Germinal center (tissue), 1 donor: ENCODE measurements around the gene CST11.
"Not testable (repeated sequence)": the region's sequence is repeated elsewhere in the genome, so short reads cannot be mapped to it uniquely, and the experiment has no call there.

ENCODE experiments used
- DNase-seq: peaks from one replicate; pipeline ENCODE4 v3.0.0; 2012; ENCODE audit warnings: mixed read lengths, low spot score

The CST11 gene, protein sequence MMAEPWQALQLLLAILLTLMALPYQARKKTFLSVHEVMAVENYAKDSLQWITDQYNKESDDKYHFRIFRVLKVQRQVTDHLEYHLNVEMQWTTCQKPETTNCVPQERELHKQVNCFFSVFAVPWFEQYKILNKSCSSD

DNA sequence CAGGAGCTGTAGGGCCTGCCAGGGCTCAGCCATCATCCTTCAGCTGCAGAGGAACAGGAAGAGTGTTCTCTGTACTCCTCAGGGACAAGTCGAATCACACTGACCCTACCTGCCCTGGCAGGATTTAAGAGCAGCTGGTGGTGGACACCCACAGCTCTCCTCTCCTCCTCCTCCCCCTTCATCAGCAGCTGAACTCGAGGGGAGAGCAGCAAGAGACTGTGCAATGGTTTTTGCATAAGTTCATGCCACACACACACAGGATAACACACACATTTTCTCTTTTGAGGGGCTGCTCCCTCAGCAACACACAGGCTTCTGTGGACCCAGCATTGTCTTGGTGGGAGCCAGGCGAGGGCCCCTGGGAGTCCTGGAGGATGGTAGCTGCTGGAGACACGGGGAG lies at the start of gene CST11:
CST11 (minus strand) TSS at position 101 of the 400 bp plus-strand sequence; CDS start at position 36, 65 bp downstream.
- DNase-seq, result no peak

DNA sequence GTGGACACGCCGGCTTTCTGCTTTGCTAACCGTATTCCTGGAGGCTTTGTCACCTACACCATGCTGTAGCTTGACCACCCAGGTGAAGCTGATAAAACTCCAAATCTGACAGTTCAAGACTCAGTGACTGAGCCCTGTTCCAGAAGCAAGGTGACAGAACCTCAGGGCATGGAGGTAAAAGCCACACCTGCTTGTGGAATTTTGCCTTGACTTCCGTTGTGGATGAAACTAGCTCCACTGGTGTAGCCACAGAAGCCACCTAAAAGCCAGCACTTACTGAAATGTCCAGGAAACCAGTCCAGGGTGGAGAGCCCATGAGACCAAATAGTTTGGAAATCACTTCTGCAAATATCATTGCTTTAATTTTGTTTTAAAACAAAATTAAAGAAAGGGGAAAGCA lies 49.2 kb upstream of the CST11 start:
- DNase-seq, result no peak

DNA sequence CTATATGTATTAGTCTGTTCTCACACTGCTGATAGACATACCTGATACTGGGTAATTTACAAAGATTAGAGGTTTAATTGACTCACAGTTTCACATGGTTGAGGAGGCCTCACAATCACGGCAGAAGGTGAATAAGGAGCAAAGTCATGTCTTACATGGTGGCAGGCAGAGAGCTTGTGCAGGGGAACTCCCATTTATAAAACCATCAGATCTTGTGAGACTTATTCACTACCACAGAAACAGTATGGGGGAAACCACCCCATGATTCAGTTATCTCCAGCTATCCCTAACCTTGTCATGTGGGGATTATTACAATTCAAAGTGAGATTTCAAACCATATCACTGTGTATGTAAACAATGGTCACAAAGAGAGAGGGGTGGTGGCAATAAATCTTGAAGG lies 44.9 kb upstream of the CST11 start:
- DNase-seq, result no peak

DNA sequence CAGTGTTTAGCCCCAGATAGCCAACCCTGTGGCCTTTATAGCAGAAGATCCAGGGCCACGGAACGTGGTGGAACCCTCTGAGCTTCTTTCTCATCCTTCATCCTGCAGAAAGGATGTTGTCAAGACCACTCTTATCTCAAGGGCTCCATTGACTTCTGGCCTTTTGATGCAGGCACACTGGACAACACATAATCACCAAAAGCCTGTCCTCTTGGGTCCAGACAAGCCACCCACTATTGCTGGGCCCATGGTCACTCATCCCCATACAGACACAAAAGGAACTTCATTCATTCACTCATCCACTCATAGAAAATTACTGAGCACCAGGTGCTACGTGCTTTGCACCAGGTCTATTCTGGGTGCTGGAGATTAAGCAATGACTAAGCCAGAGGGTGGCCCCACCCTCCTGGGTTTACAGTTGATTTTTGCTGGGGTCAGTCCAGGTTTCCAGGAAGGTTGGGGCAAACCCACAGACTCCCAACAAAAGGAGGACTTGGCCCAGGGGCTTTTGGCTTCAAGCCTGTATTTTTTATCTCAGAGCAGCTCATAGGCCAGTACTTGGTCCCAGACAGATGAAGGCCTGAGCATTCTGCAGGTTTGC lies 40.6 kb upstream of the CST11 start:
- DNase-seq, result no peak

DNA sequence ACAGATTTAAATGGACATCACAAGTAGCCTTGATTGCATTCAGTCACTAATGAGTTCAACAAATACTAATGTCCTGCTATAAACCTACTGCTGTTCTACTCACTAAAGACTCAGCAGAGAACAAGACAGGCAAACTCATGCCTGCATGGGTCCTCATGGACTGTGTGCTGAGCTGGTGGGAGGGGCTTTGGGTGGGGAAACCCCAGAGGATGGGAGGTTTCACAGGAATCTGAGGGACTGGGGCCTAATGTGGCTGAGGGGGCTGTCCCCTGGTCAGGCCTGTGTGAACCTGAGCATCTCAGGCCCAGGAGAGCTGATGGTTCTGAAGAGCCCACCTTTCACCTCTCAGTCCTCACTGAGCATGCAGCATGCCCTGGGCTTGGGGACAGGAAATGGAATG lies 39.6 kb upstream of the CST11 start:
- DNase-seq, result no peak

DNA sequence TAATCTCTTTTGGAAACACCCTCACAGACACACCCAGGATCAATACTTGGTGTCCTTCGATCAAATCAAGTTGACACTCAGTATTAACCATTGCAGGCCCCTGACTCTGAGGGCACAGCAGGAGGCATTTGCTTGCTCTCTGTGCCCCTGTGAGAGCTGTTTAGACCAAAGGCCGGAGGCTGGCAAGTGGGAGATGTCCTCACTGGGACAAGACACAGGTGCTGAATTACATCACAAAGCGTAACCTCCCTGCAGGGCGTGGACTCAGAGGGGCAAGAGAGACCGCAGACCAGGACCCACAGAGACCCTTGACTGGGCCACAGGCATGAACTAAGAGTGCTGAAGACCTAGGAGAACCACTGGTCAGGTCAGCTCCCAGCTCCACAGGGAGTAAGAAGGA lies 38.1 kb upstream of the CST11 start, which contains the start of gene CST8:
CST8 (plus strand) TSS at position 301 of the 400 bp plus-strand sequence. CDS start 551 bp downstream, outside the sequence.
- DNase-seq, result no peak

DNA sequence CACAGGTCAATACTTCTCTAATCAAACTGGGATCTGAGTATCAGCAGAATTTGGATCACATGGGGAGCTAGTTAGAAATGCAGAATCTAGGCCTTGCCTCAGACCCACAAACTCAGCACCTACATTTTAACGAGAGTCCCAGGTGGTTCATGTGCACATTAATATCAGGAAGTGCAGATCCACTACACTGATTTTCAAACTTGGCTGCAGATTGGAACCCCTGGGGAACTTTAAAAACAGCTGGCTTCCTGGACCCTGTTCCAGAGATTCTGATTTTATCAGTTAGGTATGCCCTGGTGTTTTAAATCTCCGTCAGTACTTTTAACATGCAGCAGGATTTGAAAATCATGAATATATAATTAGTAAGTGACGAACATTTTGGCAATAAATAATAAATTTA lies 36.3 kb upstream of the CST11 start:
- DNase-seq, result no peak

DNA sequence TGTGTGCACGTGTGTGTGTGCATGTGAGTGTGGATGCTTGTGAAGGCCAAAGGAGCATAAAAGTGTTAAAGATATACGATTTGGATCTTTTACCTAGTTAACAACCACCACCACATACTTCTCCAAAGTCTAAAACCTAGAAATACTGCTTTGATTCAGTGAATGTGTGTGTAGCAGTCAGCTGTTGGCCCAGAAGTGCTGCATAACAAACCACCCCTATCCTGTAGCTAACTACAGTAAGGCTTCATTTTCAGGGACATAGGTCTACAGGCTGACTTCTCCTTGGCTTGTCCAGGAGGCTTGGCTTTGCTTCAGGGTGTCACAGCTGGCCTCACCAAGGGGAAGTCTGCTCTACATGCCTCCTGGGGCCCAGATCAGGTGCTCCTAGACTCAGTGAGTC lies 35.8 kb upstream of the CST11 start:
- no peak for DNase-seq

DNA sequence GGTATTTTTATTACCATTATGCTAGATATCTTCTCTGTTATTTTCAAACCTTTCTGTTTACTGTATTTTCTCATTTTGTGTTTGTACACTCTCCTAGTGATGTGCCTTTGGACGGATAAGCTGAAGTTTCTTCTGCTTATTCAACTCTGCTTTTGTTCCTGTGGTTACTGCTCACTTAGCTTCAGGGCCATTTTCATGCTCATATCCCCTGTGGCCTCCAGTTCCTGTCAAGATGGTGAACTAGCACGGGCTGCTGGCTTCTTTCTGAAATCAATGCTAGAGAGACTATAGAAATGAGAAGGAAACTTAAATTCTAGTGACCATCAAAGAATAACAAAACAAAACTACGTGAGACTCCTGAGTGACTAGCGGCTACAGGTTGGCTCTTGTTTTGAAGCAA lies 31.4 kb upstream of the CST11 start:
- DNase-seq, result no peak

DNA sequence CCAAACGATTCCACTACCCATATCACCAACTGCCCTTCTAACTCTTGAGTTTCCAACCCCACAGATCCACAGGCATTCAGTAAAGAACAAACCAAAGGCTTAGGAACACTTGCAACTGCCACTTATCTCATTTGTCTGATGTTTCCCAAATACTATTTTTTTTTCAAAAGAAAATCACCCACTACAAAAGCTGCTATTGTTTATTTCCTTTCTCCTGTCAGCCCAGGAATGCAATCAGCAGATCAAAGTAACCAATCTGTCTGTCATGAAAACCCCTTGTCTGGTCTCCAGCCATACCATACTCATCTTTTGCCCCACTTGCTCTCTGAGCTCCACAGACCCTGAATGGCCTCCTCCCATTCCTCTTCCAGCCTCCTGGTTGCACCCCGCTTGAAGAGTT lies 29.5 kb upstream of the CST11 start:
- DNase-seq, result no peak

DNA sequence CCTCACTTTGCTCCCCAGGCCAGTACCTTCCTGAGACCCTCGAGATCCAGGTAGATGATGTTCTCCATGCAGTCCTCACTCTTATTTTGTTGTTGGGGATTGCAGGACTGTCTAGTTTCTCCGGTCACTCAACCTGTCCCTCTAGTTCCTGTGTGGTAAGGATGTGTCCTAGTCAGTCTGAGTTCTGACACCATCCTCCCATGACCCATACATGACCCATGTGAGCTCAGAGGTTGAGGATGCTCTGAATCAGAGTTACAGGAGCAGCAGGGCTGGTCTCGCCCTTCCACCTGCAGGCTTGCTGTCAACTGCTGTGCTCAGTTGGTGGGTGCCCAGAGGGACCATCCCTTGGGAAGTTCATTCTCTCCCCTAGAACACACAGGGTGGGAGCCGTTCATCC lies 26.4 kb upstream of the CST11 start:
- no peak for DNase-seq

DNA sequence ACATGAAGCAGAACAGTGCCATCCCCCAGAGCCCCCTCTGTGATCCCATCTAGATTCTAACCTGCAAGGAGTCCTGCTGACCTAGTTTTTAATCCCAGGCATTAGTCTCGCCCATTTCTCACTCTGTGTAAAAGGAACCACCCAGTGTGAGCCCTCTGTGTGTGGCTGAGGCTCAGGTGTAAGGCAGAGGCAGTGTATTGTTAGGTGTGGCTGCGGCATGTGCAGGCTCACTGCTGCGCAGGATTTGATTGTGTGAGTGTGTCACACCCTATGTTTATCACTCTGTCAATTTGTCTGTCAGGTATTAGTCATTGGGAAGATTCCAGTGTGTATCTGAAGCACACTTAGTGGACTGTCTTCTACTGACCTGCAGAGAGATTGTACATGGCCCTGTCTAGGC lies 24.5 kb upstream of the CST11 start:
- DNase-seq, result no peak

DNA sequence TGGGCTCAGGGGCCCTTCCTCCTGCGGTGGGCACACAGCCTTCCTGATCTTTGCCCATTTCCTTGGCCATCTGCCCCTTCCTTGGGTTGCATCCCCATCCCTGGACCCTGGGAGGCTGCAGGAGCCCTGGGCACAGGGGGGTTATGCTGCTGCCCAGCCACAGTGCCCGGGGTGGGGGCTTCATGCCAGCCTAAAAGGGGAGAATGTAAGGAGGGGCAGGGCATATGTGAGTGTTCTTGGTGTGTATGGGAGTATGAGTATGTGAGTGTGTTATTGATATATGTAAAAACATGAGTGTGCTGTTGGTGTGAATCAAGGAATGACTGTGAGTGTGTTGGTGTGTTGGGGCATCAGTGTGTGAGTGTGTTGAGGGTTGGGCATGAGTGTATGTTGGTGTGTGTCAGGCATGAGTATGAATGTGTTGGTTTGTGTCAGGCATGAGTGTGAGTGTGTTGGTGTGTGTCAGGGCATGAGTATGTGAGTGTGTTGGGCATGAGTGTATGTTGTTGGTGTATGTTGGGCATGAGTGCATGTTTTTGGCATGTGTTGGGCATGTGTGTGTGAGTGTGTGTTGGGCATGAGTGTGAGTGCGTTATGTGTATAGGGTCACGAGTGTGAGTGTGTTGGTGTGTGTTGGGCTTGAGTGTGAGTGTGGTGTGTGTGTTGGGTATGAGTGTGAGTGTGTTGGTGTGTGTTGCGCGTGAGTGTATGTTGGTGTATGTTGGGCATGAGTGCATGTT lies 23.5 kb upstream of the CST11 start:
- DNase-seq, result no peak

DNA sequence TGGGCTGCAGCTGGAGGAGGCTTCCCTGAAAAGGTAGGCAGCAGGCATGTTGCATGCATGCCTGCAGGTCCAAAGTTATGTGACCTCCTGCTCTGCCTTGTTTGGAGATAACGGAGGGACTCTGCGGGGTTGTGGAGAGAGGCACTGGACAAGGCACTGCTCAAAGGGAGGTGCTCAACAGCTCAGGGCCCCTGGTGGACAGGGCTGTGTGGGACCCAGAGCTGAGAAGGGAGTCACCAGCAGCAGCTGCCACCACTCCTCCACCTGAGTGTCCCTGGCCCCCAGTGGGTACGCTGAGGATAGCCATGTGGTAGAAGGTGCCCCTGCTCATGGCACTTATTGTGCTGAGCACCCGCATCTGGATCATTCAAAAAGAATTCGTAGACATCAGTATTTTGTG lies 22.7 kb upstream of the CST11 start:
- no peak for DNase-seq

DNA sequence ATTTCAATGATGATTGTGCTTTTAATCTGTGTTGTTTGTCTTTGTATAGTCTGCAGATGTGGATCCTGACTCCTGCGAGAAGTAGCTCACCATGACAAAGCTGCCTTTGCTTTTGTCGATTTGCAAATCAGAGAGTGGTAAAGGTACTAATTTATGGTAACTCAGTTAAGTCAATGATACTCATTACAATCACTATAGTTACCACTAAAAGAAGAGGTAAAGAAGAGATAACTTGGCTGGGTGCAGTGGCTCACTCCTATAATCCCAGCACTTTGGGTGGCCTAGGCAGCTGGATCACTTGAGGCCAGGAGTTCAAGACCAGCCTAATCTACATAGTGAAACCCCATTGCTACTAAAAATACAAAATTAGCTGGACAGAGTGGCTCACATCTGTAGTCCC lies 20.6 kb upstream of the CST11 start:
- DNase-seq, result not testable (repeated sequence)

DNA sequence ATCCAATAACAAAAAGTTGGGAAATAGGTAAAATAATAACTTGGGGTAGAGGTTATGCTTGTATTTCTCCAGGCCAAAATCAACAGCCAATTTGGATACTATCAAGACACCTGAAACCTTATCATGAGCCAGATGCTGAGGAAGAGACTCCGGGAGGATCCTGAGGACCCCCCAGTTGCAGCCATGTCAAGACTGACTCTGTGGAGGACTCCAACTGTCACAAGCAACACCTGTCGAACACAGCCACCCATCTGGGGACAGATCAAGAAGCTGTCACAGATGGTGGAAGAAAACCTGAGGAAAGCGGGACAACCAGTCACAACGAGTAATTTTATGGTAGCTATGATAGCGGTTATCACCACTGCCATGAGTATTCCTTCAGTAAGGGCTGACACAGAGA lies 19.6 kb upstream of the CST11 start:
- DNase-seq, result not testable (repeated sequence)

DNA sequence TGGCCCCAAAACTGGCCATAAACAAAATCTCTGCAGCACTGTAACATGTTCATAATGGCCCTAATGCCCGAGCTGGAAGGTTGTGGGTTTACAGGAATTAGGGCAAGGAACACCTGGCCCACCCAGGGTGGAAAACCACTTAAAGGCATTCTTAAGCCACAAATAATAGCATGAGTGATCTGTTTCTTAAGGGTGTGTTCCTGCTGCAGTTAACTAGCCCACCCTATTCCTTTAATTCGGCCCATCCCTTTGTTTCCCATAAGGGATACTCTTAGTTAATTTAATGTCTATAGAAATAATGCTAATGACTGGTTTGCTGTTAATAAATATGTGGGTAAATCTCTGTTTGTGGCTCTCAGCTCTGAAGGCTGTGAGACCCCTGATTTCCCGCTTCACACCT lies 14.3 kb upstream of the CST11 start:
- not testable (repeated sequence) for DNase-seq

DNA sequence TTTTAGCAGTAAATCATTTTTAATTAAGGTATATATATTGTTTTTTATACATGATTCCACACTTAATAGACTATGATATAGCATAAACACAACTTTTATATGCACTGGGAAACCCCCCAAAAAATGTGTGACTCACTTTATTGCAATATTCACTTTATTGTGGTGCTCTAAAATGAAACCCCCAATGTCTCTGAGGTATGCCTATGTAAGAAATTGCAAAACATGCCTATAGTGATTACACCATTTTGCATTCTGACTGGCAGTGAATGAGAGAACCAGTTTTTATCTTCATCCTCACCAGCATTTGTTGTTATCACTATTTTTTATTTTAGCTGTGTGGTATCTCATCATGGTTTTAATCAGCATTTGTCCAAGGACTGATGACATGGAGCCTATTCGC lies 8.5 kb upstream of the CST11 start:
- no peak for DNase-seq

DNA sequence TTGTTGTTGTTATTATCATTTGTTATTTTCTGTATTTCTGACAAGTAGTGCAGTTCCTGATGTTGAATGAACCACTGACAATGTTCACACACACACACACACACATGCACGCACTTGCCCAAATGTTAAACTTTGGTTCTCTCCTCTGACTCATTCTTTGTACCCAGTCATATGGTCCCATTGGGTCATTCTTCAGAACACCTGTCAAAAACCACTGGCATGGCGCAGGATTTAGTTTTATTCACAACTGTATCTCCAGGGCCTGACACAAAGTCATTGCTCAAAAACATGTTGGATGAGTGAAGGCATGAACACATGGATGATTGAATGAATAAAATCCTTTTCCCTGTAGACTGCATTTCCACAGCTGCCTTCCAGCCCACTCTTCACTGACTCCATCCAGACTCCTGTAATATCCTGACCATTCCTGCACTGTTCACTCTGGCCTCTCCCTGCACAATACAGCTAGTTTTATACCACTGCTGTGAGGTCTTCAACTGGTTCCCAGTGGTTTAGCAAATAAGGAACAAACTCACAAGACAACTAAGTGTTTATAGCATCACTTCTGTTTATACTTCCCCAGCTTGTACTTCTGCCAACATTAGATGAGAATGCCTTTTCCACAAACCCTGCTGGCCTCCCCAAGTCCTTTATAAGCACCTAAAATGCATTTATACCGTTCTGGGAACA lies 6.9 kb upstream of the CST11 start:
- DNase-seq, result no peak

DNA sequence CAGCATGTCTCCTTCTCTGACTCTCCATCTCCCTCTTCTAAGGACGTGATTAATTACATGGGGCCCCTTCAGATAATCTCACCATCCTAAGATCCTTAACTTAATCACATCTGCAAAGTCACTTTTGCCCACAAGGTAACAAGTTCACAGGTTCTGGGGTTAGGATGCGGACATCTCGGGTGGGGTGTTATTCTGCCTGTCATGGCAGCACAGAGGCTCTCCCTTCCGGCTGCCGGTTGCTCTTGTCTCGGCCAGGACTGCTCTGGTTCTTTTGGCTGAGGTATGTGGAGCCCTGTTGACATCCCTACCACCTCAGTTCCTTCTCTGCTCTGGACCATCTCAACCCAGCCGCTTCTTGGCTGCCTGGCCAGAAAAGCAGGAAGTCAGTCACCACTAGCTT lies 4.2 kb upstream of the CST11 start:
- DNase-seq, result no peak

DNA sequence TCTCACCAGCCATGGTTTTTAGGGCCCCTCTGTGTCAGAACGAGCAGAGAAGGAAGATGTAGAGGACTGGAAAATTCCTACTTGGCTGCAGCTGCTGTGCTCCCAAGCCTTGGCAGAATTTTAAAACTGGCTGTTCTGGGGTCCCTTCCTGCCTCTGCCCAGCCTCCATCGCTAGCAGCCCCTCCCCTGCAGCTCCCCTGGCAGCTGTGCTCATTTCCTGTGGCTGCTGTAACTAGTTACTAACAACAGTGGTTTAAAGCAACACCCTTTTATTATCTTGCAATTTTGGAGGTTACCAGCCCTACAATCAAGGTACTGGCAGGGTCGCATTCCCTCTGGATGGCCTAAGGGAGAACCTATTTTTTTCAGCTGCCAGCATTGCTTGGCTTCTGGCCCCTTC lies 3.7 kb upstream of the CST11 start:
- no peak for DNase-seq

DNA sequence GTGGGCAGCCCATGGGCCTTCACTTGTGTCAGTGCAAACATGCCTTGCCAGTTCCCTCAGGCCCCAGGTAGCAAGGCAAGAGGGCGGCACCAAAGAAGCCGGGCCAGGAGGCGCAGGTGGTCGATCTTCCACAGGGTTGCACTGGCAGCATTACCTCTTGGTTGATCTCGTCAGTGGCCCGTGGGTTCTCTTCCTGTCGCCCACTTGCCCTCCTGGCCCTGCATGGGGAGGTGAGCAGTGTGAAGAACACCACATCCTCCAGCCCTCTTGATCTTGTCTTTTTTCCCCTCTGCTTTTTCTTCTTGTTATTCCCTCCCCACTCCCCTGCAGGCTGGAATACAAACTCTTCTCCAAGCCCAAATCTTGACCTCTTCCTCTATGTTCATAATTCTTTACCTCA lies 3.0 kb upstream of the CST11 start:
- no peak for DNase-seq

DNA sequence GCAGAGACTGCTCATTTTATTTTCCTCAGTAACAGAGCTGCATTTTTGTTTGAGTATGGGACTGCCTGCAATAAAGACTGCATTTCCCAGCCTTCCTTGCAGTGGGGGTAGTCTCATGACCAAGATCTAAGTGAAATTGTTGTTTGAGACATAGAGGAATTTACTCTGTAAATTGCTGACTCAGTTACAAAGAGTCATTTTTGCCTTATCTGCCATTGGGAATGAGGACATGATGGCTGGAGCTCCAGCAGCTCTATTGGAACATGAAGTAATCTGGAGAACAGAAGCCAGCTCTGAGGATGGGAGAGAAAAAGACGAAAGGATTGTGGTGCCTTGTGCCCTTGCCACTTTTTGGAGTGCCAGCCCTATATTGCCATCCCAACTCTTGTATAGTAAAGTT lies 2.1 kb upstream of the CST11 start:
- no peak for DNase-seq
